HepG2 (cell line): ENCODE data around the gene L3MBTL1. TPM values are rescaled to one million over a fixed set of nuclear protein-coding genes. Genes with fewer than 3 reads are reported as not detected.

Source experiments
- ESRRA ChIP-seq: sonication (generic); formaldehyde crosslinking; IDR thresholded peaks from 2 replicates; pipeline ENCODE4 v1.5.1; 2020; ENCODE audit warnings: mild to moderate bottlenecking, low read depth, missing genetic modification reagents
- KDM1A ChIP-seq: IDR thresholded peaks from 2 replicates; pipeline ENCODE4 v1.6.1; 2016; ENCODE audit warnings: missing compliant biosample characterization
- PAX8 ChIP-seq: sonication (generic); formaldehyde crosslinking; IDR thresholded peaks from 2 replicates; pipeline ENCODE4 v1.8.0; 2022; ENCODE audit warnings: mild to moderate bottlenecking, missing genetic modification reagents, borderline replicate concordance
- PITX1 ChIP-seq: sonication (generic); formaldehyde crosslinking; IDR thresholded peaks from 2 replicates; pipeline ENCODE4 v1.5.1; 2020; ENCODE audit warnings: mild to moderate bottlenecking, missing genetic modification reagents
- SOX6 ChIP-seq, 2 experiments: fragments of 450-650 bp in 1 of 2; sonication (generic) in 1 of 2; formaldehyde crosslinking in 1 of 2; IDR thresholded peaks; 2 replicates each; pipeline versions ENCODE4 v1.4.0 to v1.6.1; 2017 to 2020; ENCODE audit warnings: antibody characterized with exemption in 1 of 2, mild to moderate bottlenecking in 1 of 2, missing genetic modification reagents in 1 of 2
- TBX2 ChIP-seq: sonication (generic); formaldehyde crosslinking; IDR thresholded peaks from 2 replicates; pipeline ENCODE4 v1.5.0; 2020; ENCODE audit warnings: missing genetic modification reagents, mild to moderate bottlenecking, borderline replicate concordance
- TCF7 ChIP-seq: sonication (generic); IDR thresholded peaks from 2 replicates; pipeline ENCODE4 v1.6.1; 2016; ENCODE audit warnings: antibody characterized with exemption, low read depth
- TCF7L2 ChIP-seq: IDR thresholded peaks from 2 replicates; pipeline ENCODE4 v1.6.1; 2011; ENCODE audit warnings: mild to moderate bottlenecking, low read depth, low read length, moderate library complexity
- U2AF2 ChIP-seq: fragments of 200-400 bp; formaldehyde crosslinking; IDR thresholded peaks from 2 replicates; pipeline ENCODE4 v1.6.1; 2017; ENCODE audit warnings: low read depth, mild to moderate bottlenecking, low read length
- YY1 ChIP-seq: IDR thresholded peaks from 2 replicates; pipeline ENCODE4 v1.6.1; 2011; ENCODE audit warnings: low read length, low read depth, moderate library complexity, mild to moderate bottlenecking; ENCODE audit not compliant: insufficient read depth, insufficient replicate concordance
- ZNF205 ChIP-seq: IDR thresholded peaks from 2 replicates; pipeline ENCODE4 v1.6.1; 2018; ENCODE audit warnings: missing biosample characterization, missing genetic modification reagents
- ZNF296 ChIP-seq: sonication (generic); formaldehyde crosslinking; conservative IDR thresholded peaks from 2 replicates; pipeline ENCODE4 v1.5.0; 2020; ENCODE audit warnings: mild to moderate bottlenecking, missing genetic modification reagents
- ZNF800 ChIP-seq: sonication (generic); formaldehyde crosslinking; IDR thresholded peaks from 2 replicates; pipeline ENCODE4 v1.4.0; 2020; ENCODE audit warnings: missing genetic modification reagents
- ZNF883 ChIP-seq: sonication (generic); formaldehyde crosslinking; IDR thresholded peaks from 2 replicates; pipeline ENCODE4 v1.5.1; 2020; ENCODE audit warnings: mild to moderate bottlenecking, missing genetic modification reagents; ENCODE audit errors: not compliant biosample characterization
- polyA plus RNA-seq, 8 experiments: library from polyadenylated mRNA; depleted of rRNA in 3 of 8; stranded (reverse) in 7 of 8; unstranded in 1 of 8; fragments of >200 nt; fragmentation: Illumina TruSeq in 4 of 8; extraction: Trizol in 4 of 8; gene quantifications; 2 replicates each; pipeline versions ENCODE4 v1.2.1 to v1.2.3, GENCODE V29; 2011 to 2016; ENCODE audit warnings: low read depth in 4 of 8, missing spikeins in 1 of 8, mixed read lengths in 1 of 8; ENCODE audit not compliant: insufficient read depth in 1 of 8
- total RNA-seq, 5 experiments: library from RNA; depleted of rRNA; stranded (reverse); fragments of >200 nt; fragmentation: Illumina TruSeq; extraction: Trizol; gene quantifications; 2 replicates each; pipeline ENCODE4 v1.2.3, GENCODE V29; 2016; ENCODE audit warnings: low read depth in 1 of 5
- TF ChIP-seq, protein P1 (sequence below): sonication (generic); formaldehyde crosslinking; IDR thresholded peaks from 2 replicates; pipeline ENCODE4; 2020; ENCODE audit warnings: missing genetic modification reagents, mild to moderate bottlenecking, borderline replicate concordance
- TF ChIP-seq, protein P2 (sequence below): sonication (generic); formaldehyde crosslinking; IDR thresholded peaks from 2 replicates; pipeline ENCODE4 v1.8.1; 2023; ENCODE audit warnings: missing genetic modification reagents, inconsistent platforms, borderline replicate concordance
- TF ChIP-seq, protein P3 (sequence below): sonication (generic); formaldehyde crosslinking; IDR thresholded peaks from 2 replicates; pipeline ENCODE4 v1.5.0; 2020; ENCODE audit warnings: mild to moderate bottlenecking, missing genetic modification reagents
- TF ChIP-seq, protein P4 (sequence below): IDR thresholded peaks from 2 replicates; pipeline ENCODE4 v1.6.1; 2012; ENCODE audit warnings: low read depth, low read length, improper control_type of control experiment

L3MBTL1 gene
- total and polyA plus RNA-seq, 2 of the 13 experiments (the other 11 are each of a cell fraction or from before 2014, with no cell fraction given) = 9.0 to 17.8 TPM

DNA sequence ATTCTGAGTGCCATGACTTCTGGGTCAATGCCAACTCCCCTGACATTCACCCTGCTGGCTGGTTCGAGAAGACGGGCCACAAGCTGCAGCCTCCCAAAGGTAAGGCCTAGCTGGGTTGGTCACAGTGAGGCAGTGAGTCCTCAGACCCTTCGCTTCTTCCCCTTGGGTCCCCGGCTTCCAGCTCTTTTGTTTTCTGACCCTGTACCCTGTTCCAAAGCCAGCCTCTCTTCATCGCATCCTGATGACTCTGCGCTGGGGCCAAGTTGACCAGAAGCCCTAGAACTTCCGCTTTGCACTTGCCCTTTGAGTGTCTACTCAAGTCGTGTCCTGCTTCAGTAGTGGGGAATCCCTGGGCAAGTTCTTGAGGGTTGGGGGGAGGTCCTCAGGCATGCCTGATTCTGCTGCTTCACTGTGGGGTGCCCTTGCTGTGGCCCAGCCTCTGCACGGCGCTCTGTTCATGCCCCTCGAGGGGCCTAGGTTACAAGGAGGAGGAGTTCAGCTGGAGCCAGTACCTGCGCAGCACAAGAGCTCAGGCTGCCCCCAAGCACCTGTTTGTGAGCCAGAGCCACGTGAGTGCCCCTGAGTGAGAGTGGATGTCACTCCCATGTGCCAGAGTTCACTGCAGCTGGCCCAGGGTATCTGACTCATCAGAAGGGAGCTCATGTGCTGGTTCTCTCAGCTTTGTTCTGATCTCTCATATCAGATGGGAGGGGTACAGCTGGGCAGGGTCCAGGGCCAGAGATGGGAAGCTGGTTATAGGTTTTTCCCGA, 23.0 kb downstream of the L3MBTL1 start (continued):
- TF ChIP-seq, protein P1, sequence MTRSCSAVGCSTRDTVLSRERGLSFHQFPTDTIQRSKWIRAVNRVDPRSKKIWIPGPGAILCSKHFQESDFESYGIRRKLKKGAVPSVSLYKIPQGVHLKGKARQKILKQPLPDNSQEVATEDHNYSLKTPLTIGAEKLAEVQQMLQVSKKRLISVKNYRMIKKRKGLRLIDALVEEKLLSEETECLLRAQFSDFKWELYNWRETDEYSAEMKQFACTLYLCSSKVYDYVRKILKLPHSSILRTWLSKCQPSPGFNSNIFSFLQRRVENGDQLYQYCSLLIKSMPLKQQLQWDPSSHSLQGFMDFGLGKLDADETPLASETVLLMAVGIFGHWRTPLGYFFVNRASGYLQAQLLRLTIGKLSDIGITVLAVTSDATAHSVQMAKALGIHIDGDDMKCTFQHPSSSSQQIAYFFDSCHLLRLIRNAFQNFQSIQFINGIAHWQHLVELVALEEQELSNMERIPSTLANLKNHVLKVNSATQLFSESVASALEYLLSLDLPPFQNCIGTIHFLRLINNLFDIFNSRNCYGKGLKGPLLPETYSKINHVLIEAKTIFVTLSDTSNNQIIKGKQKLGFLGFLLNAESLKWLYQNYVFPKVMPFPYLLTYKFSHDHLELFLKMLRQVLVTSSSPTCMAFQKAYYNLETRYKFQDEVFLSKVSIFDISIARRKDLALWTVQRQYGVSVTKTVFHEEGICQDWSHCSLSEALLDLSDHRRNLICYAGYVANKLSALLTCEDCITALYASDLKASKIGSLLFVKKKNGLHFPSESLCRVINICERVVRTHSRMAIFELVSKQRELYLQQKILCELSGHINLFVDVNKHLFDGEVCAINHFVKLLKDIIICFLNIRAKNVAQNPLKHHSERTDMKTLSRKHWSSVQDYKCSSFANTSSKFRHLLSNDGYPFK (CRISPR knock-in tag) = peak; percentile 83; the same call in 1 of the 2 replicates
- TF ChIP-seq, protein P2, sequence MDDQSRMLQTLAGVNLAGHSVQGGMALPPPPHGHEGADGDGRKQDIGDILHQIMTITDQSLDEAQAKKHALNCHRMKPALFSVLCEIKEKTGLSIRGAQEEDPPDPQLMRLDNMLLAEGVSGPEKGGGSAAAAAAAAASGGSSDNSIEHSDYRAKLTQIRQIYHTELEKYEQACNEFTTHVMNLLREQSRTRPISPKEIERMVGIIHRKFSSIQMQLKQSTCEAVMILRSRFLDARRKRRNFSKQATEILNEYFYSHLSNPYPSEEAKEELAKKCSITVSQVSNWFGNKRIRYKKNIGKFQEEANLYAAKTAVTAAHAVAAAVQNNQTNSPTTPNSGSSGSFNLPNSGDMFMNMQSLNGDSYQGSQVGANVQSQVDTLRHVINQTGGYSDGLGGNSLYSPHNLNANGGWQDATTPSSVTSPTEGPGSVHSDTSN (CRISPR knock-in tag) = no peak
- peak; percentile 32 for TF ChIP-seq YY1
- TF ChIP-seq ZNF800 = no peak
- TF ChIP-seq ZNF883 (CRISPR knock-in tag) = peak; percentile 89
- TF ChIP-seq, protein P3, sequence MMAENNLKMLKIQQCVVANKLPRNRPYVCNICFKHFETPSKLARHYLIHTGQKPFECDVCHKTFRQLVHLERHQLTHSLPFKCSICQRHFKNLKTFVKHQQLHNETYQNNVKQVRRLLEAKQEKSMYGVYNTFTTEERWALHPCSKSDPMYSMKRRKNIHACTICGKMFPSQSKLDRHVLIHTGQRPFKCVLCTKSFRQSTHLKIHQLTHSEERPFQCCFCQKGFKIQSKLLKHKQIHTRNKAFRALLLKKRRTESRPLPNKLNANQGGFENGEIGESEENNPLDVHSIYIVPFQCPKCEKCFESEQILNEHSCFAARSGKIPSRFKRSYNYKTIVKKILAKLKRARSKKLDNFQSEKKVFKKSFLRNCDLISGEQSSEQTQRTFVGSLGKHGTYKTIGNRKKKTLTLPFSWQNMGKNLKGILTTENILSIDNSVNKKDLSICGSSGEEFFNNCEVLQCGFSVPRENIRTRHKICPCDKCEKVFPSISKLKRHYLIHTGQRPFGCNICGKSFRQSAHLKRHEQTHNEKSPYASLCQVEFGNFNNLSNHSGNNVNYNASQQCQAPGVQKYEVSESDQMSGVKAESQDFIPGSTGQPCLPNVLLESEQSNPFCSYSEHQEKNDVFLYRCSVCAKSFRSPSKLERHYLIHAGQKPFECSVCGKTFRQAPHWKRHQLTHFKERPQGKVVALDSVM (CRISPR knock-in tag) = peak; percentile 39; the same call in 1 of the 2 replicates
- TF ChIP-seq ESRRA = peak; percentile 77
- peak; percentile 92 for TF ChIP-seq TBX2 (CRISPR knock-in tag)
- peak; percentile 77; the same call in 1 of the 2 replicates for TF ChIP-seq ZNF205 (CRISPR knock-in tag)
- no peak for TF ChIP-seq PAX8 (CRISPR knock-in tag)
- peak; percentile 47; the same call in 1 of the 2 replicates for TF ChIP-seq TCF7
- TF ChIP-seq U2AF2 = no peak
- TF ChIP-seq, protein P4, sequence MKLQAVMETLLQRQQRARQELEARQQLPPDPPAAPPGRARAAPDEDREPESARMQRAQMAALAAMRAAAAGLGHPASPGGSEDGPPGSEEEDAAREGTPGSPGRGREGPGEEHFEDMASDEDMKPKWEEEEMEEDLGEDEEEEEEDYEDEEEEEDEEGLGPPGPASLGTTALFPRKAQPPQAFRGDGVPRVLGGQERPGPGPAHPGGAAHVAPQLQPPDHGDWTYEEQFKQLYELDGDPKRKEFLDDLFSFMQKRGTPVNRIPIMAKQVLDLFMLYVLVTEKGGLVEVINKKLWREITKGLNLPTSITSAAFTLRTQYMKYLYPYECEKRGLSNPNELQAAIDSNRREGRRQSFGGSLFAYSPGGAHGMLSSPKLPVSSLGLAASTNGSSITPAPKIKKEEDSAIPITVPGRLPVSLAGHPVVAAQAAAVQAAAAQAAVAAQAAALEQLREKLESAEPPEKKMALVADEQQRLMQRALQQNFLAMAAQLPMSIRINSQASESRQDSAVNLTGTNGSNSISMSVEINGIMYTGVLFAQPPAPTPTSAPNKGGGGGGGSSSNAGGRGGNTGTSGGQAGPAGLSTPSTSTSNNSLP = peak; percentile 87
- TF ChIP-seq TCF7L2 = no peak
- peak; percentile 92 for TF ChIP-seq PITX1 (CRISPR knock-in tag)
- no peak for TF ChIP-seq KDM1A (CRISPR knock-in tag)
- TF ChIP-seq SOX6 (IDR thresholded peaks at IDR 0.05) = no peak
- peak; percentile 89 for TF ChIP-seq SOX6 (CRISPR knock-in tag; IDR thresholded peaks at IDR 0.05)
- 0 out of 2 replicates have a peak, but pooled peaks have one; percentile 59 for TF ChIP-seq ZNF296 (CRISPR knock-in tag)
